ENCODE measurements around the gene RCE1. TPM values are rescaled to one million over a fixed set of nuclear protein-coding genes. Genes with fewer than 3 reads are reported as not detected.

RCE1 gene
- total RNA-seq, 1 experiment from 2014 or later, result 43.7 TPM

- Histone ChIP-seq H3K9me3 (ENCODE audit: control insufficient read depth, insufficient read depth, low read depth, low read length) (peaks cover 6% of the 10 kb centered on the region; the same call in 1 of the 2 replicates), H3K4me1 (ENCODE audit: control insufficient read depth, insufficient read depth, low read length) (peaks cover 13% of the 10 kb centered on the region), H3K27me3 (ENCODE audit: control insufficient read depth, insufficient read depth, low read length) (no peaks in the 10 kb centered on the region), H3K36me3 (ENCODE audit: control insufficient read depth, insufficient read depth, low read length) (no peaks in the 10 kb centered on the region), H3K27ac (ENCODE audit: low read length) (no peak overlapping the region), H3K4me3 (ENCODE audit: low read depth in 2 of 2, low read length in 2 of 2) (no peak overlapping the region)
- BruUV-seq (replicated peaks), result no TSS peak
- TF ChIP-seq CTCF (IDR thresholded peaks at IDR 0.05) (no peak), TCF7L2 (IDR thresholded peaks at IDR 0.05; ENCODE audit: low read depth, low read length) (no peak), REST (IDR thresholded peaks at IDR 0.05; ENCODE audit: insufficient read depth in 1 of 2, low read depth in 2 of 2, low read length in 1 of 2) (no peak), SIN3A (IDR thresholded peaks at IDR 0.05; ENCODE audit: borderline replicate concordance, insufficient read depth, low read depth, low read length) (no peak), POLR2AphosphoS5 (IDR thresholded peaks at IDR 0.05; ENCODE audit: low read depth, low read length) (no peak)
- CTCF ChIA-PET, result no interaction called here
- DNase-seq (ENCODE audit: low read depth, low spot score), result no peak
- POLR2A ChIA-PET, result interaction anchor here (0.6 kb wide), 1 partner anchor 49 kb away, joined by 10 read pairs; no protein-coding TSS in a partner anchor
- intact Hi-C loops (cut with micrococcal nuclease; ENCODE audit: unreplicated experiment) (no loop called here), in situ Hi-C loops (cut with HindIII; ENCODE audit: low pct_unique_long_range_greater_than_20kb, low sequenced_read_pairs) (no loop called here)
- ATAC-seq, result no peak
Measured at GRCh38 chr11:66889960-66890359, 46.7 kb downstream of the RCE1 start.

- peak; percentile 98 for ATAC-seq
- intact Hi-C loops (cut with micrococcal nuclease; ENCODE audit: unreplicated experiment), result no loop called here
- Histone ChIP-seq H3K4me3 (ENCODE audit: low read depth in 2 of 2, low read length in 2 of 2) (no peak overlapping the region), H3K27me3 (ENCODE audit: control insufficient read depth, insufficient read depth, low read length) (no peaks in the 10 kb centered on the region), H3K9me3 (ENCODE audit: control insufficient read depth, insufficient read depth, low read depth, low read length) (peaks cover 6% of the 10 kb centered on the region; the same call in 1 of the 2 replicates), H3K27ac (ENCODE audit: low read length) (peak overlapping the region; percentile 76), H3K36me3 (ENCODE audit: control insufficient read depth, insufficient read depth, low read length) (no peaks in the 10 kb centered on the region), H3K4me1 (ENCODE audit: control insufficient read depth, insufficient read depth, low read length) (peaks cover 10% of the 10 kb centered on the region)
- ChIA-PET POLR2A (no interaction called here), CTCF (interaction anchor here (1.0 kb wide), 1 partner anchor 84 kb away, joined by 4 read pairs; no protein-coding TSS in a partner anchor)
- no TSS peak for BruUV-seq (replicated peaks)
- DNase-seq (ENCODE audit: low read depth, low spot score), result peak; percentile 97
- in situ Hi-C loops (cut with HindIII; ENCODE audit: low pct_unique_long_range_greater_than_20kb, low sequenced_read_pairs), result no loop called here
- TF ChIP-seq POLR2AphosphoS5 (IDR thresholded peaks at IDR 0.05; ENCODE audit: low read depth, low read length) (peak; percentile 47; the same call in 1 of the 2 replicates), SIN3A (IDR thresholded peaks at IDR 0.05; ENCODE audit: borderline replicate concordance, insufficient read depth, low read depth, low read length) (no peak)
Measured at GRCh38 chr11:66891851-66892660, 48.8 kb downstream of the RCE1 start.

GRCh38 chr11:66892911-66893310 lies 49.7 kb downstream of the RCE1 start:
- no TSS peak for BruUV-seq (replicated peaks)
- TF ChIP-seq SIN3A (IDR thresholded peaks at IDR 0.05; ENCODE audit: borderline replicate concordance, insufficient read depth, low read depth, low read length) (no peak), POLR2AphosphoS5 (IDR thresholded peaks at IDR 0.05; ENCODE audit: low read depth, low read length) (no peak), TCF7L2 (IDR thresholded peaks at IDR 0.05; ENCODE audit: low read depth, low read length) (no peak), CTCF (IDR thresholded peaks at IDR 0.05) (no peak), REST (IDR thresholded peaks at IDR 0.05; ENCODE audit: insufficient read depth in 1 of 2, low read depth in 2 of 2, low read length in 1 of 2) (no peak)
- intact Hi-C loops (cut with micrococcal nuclease; ENCODE audit: unreplicated experiment) (no loop called here), in situ Hi-C loops (cut with HindIII; ENCODE audit: low pct_unique_long_range_greater_than_20kb, low sequenced_read_pairs) (no loop called here)
- no peak for ATAC-seq
- ChIA-PET CTCF (no interaction called here), POLR2A (interaction anchor here (0.5 kb wide), 1 partner anchor 261 kb away, joined by 5 read pairs; no protein-coding TSS in a partner anchor)
- H3K27me3 ChIP-seq (ENCODE audit: control insufficient read depth, insufficient read depth, low read length), result no peaks in the 10 kb centered on the region
- peak overlapping the region; percentile 56 for H3K27ac ChIP-seq (ENCODE audit: low read length)
- peaks cover 10% of the 10 kb centered on the region for H3K4me1 ChIP-seq (ENCODE audit: control insufficient read depth, insufficient read depth, low read length)
- DNase-seq (ENCODE audit: low read depth, low spot score), result no peak
- H3K9me3 ChIP-seq (ENCODE audit: control insufficient read depth, insufficient read depth, low read depth, low read length), result peaks cover 6% of the 10 kb centered on the region; the same call in 1 of the 2 replicates
- H3K4me3 ChIP-seq (ENCODE audit: low read depth in 2 of 2, low read length in 2 of 2), result no peak overlapping the region
- no peaks in the 10 kb centered on the region for H3K36me3 ChIP-seq (ENCODE audit: control insufficient read depth, insufficient read depth, low read length)

Measured in Panc1 (cell line).